LoVo (cell line): ENCODE results near the gene OR12D1.

ENCODE experiments used
- DNase-seq: peaks from one replicate; pipeline ENCODE4 v3.0.0-alpha.2; 2016; ENCODE audit warnings: low spot score

OR12D1 gene

GRCh38 chr6:29465801-29466200 lies 51.1 kb downstream of the OR12D1 start:
- DNase-seq: no peak

GRCh38 chr6:29466241-29466640 lies 51.5 kb downstream of the OR12D1 start:
- DNase-seq: no peak
